ENCODE results near the gene GCLC.

The GCLC gene

DNA sequence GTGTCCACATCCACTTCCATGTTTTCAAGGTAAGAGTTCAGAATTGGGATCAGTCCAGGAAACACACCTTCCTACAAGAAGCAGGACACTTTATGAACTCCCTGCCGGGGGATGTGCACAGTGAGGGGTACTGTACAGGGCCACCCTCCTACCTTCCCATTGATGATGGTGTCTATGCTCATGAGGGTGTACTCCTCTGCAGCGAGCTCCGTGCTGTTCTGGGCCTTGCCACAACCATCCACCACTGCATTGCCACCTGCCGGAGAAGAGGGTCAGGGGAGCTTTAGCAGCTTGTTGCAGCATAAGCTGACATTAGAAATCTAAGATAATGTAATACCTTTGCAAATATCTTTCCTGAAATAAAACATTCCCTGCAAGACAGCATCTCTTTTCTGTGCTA lies 44.8 kb downstream of the GCLC start:
- Histone ChIP-seq H3K4me3 (ENCODE audit: low read depth in 1 of 2, low read length in 2 of 2) (no peak overlapping the region), H3K36me3 (ENCODE audit: control insufficient read depth in 1 of 2, insufficient read depth in 2 of 2, low read length in 2 of 2) (peaks cover 32 to 54% of the 10 kb centered on the region in 2 donors), H3K4me1 (ENCODE audit: control insufficient read depth in 1 of 2, insufficient read depth in 2 of 2, low read length in 2 of 2) (peaks cover 0 to 4% of the 10 kb centered on the region in 2 donors), H3K27ac (ENCODE audit: low read length) (no peak overlapping the region), H3K9me3 (ENCODE audit: control insufficient read depth in 1 of 2, low read length in 2 of 2) (no peaks in the 10 kb centered on the region), H3K27me3 (ENCODE audit: low read depth, low read length) (no peaks in the 10 kb centered on the region)

- Histone ChIP-seq H3K36me3 (ENCODE audit: control insufficient read depth in 1 of 2, insufficient read depth in 2 of 2, low read length in 2 of 2) (peaks cover 29 to 44% of the 10 kb centered on the region in 2 donors), H3K27me3 (ENCODE audit: low read depth, low read length) (no peaks in the 10 kb centered on the region), H3K27ac (ENCODE audit: low read length) (no peak overlapping the region), H3K9me3 (ENCODE audit: control insufficient read depth in 1 of 2, low read length in 2 of 2) (no peaks in the 10 kb centered on the region), H3K4me1 (ENCODE audit: control insufficient read depth in 1 of 2, insufficient read depth in 2 of 2, low read length in 2 of 2) (peaks cover 0 to 4% of the 10 kb centered on the region in 2 donors), H3K4me3 (ENCODE audit: low read depth in 1 of 2, low read length in 2 of 2) (no peak overlapping the region)
Measured at GRCh38 chr6:53499094-53499493, 45.8 kb downstream of the GCLC start.

- Histone ChIP-seq H3K4me1 (ENCODE audit: control insufficient read depth in 1 of 2, insufficient read depth in 2 of 2, low read length in 2 of 2) (peaks cover 0 to 4% of the 10 kb centered on the region in 2 donors), H3K36me3 (ENCODE audit: control insufficient read depth in 1 of 2, insufficient read depth in 2 of 2, low read length in 2 of 2) (peaks cover 29 to 39% of the 10 kb centered on the region in 2 donors), H3K9me3 (ENCODE audit: control insufficient read depth in 1 of 2, low read length in 2 of 2) (no peaks in the 10 kb centered on the region), H3K27me3 (ENCODE audit: low read depth, low read length) (no peaks in the 10 kb centered on the region), H3K27ac (ENCODE audit: low read length) (no peak overlapping the region), H3K4me3 (ENCODE audit: low read depth in 1 of 2, low read length in 2 of 2) (no peak overlapping the region)
Measured at GRCh38 chr6:53498649-53499048, 46.3 kb downstream of the GCLC start.

DNA sequence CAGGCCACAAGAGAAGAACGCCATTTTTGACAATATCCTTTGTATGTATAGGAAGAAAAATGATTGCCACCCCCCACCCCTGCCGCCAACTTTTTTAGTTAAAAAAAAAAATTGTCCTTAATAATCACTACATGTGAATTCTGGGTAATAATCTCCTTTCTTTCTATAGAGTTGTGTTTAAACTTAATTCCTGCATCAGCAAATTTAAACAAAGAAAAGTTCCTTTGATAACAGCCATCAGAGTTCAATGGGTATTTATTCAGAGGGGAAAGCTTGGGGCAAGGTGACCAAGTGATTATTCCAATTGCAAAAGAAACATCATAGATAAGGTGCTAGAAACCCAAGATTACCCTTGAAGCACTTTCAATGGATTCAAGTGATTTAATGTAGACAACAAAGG lies 47.0 kb downstream of the GCLC start:
- peaks cover 0 to 4% of the 10 kb centered on the region in 2 donors for H3K4me1 ChIP-seq (ENCODE audit: control insufficient read depth in 1 of 2, insufficient read depth in 2 of 2, low read length in 2 of 2)
- no peak overlapping the region for H3K27ac ChIP-seq (ENCODE audit: low read length)
- H3K27me3 ChIP-seq (ENCODE audit: low read depth, low read length), result no peaks in the 10 kb centered on the region
- H3K4me3 ChIP-seq (ENCODE audit: low read depth in 1 of 2, low read length in 2 of 2), result no peak overlapping the region
- no peaks in the 10 kb centered on the region for H3K9me3 ChIP-seq (ENCODE audit: control insufficient read depth in 1 of 2, low read length in 2 of 2)
- H3K36me3 ChIP-seq (ENCODE audit: control insufficient read depth in 1 of 2, insufficient read depth in 2 of 2, low read length in 2 of 2), result peaks cover 23 to 36% of the 10 kb centered on the region in 2 donors

GRCh38 chr6:53496797-53497375 lies 48.0 kb downstream of the GCLC start:
- Histone ChIP-seq H3K4me1 (ENCODE audit: control insufficient read depth in 1 of 2, insufficient read depth in 2 of 2, low read length in 2 of 2) (peaks cover 0 to 4% of the 10 kb centered on the region in 2 donors), H3K27ac (ENCODE audit: low read length) (no peak overlapping the region), H3K27me3 (ENCODE audit: low read depth, low read length) (no peaks in the 10 kb centered on the region), H3K36me3 (ENCODE audit: control insufficient read depth in 1 of 2, insufficient read depth in 2 of 2, low read length in 2 of 2) (peaks cover 22 to 30% of the 10 kb centered on the region in 2 donors), H3K9me3 (ENCODE audit: control insufficient read depth in 1 of 2, low read length in 2 of 2) (no peaks in the 10 kb centered on the region), H3K4me3 (ENCODE audit: low read depth in 1 of 2, low read length in 2 of 2) (no peak overlapping the region)

- no peaks in the 10 kb centered on the region for H3K9me3 ChIP-seq (ENCODE audit: control insufficient read depth in 1 of 2, low read length in 2 of 2)
- H3K4me1 ChIP-seq (ENCODE audit: control insufficient read depth in 1 of 2, insufficient read depth in 2 of 2, low read length in 2 of 2), result peaks cover 0 to 4% of the 10 kb centered on the region in 2 donors
- H3K4me3 ChIP-seq (ENCODE audit: low read depth in 1 of 2, low read length in 2 of 2), result no peak overlapping the region
- H3K27me3 ChIP-seq (ENCODE audit: low read depth, low read length), result no peaks in the 10 kb centered on the region
- peaks cover 22 to 27% of the 10 kb centered on the region in 2 donors for H3K36me3 ChIP-seq (ENCODE audit: control insufficient read depth in 1 of 2, insufficient read depth in 2 of 2, low read length in 2 of 2)
- no peak overlapping the region for H3K27ac ChIP-seq (ENCODE audit: low read length)
Measured at GRCh38 chr6:53495506-53496499, 49.1 kb downstream of the GCLC start.

GRCh38 chr6:53494076-53494475 lies 50.8 kb downstream of the GCLC start:
- peaks cover 0 to 4% of the 10 kb centered on the region in 2 donors for H3K4me1 ChIP-seq (ENCODE audit: control insufficient read depth in 1 of 2, insufficient read depth in 2 of 2, low read length in 2 of 2)
- H3K27ac ChIP-seq (ENCODE audit: low read length), result no peak overlapping the region
- H3K4me3 ChIP-seq (ENCODE audit: low read depth in 1 of 2, low read length in 2 of 2), result no peak overlapping the region
- H3K27me3 ChIP-seq (ENCODE audit: low read depth, low read length), result no peaks in the 10 kb centered on the region
- no peaks in the 10 kb centered on the region for H3K9me3 ChIP-seq (ENCODE audit: control insufficient read depth in 1 of 2, low read length in 2 of 2)
- peaks cover 7 to 11% of the 10 kb centered on the region in 2 donors for H3K36me3 ChIP-seq (ENCODE audit: control insufficient read depth in 1 of 2, insufficient read depth in 2 of 2, low read length in 2 of 2)

DNA sequence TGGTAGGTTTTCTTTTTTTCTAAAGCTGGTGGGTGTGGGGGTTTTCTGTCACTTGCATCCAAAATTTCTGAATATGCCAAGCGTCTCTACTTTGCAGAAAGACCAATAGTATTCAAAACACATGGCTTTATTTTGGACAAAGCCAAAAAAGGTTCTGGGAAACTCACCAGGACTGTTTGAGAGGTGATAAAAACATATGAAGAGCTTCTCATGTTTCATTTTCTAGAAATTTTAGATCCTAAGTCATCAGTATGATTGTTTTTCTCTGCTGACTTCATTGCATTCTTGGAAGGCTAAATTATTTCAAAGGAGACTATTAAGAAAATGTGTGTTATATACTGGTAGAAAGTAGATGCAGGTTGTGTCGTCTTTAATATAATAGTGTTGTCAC lies 51.3 kb downstream of the GCLC start:
- Histone ChIP-seq H3K4me1 (ENCODE audit: control insufficient read depth in 1 of 2, insufficient read depth in 2 of 2, low read length in 2 of 2) (peaks cover 0 to 4% of the 10 kb centered on the region in 2 donors), H3K27ac (ENCODE audit: low read length) (no peak overlapping the region), H3K9me3 (ENCODE audit: control insufficient read depth in 1 of 2, low read length in 2 of 2) (no peaks in the 10 kb centered on the region), H3K36me3 (ENCODE audit: control insufficient read depth in 1 of 2, insufficient read depth in 2 of 2, low read length in 2 of 2) (peaks cover 5 to 7% of the 10 kb centered on the region in 2 donors), H3K27me3 (ENCODE audit: low read depth, low read length) (no peaks in the 10 kb centered on the region), H3K4me3 (ENCODE audit: low read depth in 1 of 2, low read length in 2 of 2) (peak overlapping the region in 1 of 2 donors; percentile 5)

DNA sequence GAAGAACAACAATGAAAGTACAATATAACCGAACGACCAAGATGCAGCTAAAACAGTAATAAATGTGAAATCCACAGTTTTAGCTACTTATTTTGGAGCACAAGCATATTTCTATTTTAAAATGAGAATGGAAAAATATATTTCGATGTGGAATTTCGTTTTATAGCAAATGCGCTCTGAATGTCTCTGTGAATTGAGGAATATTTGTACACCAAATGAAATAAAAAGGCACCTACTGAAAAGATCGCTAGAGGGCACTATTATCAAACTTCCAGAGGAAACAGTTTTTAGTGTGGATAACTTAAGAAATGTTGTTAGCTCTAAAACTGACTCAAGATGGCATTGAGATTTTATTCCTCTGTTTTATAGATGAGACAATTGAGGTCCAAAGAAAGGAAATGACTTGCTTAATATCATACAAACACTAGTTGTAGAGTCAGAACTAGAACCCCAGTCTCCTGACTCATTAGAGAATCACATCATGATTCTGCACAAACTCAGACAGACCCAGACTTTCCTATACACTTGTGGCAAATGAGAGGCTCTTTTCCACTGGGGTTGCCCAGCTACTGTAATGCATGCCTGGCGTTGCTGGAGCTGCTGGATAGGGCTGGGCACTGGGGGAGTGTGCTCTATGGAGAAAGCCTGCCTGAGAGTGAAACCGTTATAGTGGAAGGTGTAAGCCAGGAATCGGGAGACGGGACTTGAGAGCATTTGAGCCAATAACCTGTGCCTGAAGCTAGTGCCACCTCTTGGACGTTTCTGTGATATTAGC lies 51.9 kb downstream of the GCLC start:
- no peaks in the 10 kb centered on the region for H3K9me3 ChIP-seq (ENCODE audit: control insufficient read depth in 1 of 2, low read length in 2 of 2)
- H3K4me3 ChIP-seq (ENCODE audit: low read depth in 1 of 2, low read length in 2 of 2), result peak overlapping the region in 1 of 2 donors; percentile 5
- H3K36me3 ChIP-seq (ENCODE audit: control insufficient read depth in 1 of 2, insufficient read depth in 2 of 2, low read length in 2 of 2), result peaks cover 0 to under 1% of the 10 kb centered on the region in 2 donors
- no peak overlapping the region for H3K27ac ChIP-seq (ENCODE audit: low read length)
- H3K27me3 ChIP-seq (ENCODE audit: low read depth, low read length), result no peaks in the 10 kb centered on the region
- H3K4me1 ChIP-seq (ENCODE audit: control insufficient read depth in 1 of 2, insufficient read depth in 2 of 2, low read length in 2 of 2), result peaks cover 0 to 4% of the 10 kb centered on the region in 2 donors

- Histone ChIP-seq H3K27ac (ENCODE audit: low read length) (no peak overlapping the region), H3K4me1 (ENCODE audit: control insufficient read depth in 1 of 2, insufficient read depth in 2 of 2, low read length in 2 of 2) (peaks cover 0 to 15% of the 10 kb centered on the region in 2 donors), H3K4me3 (ENCODE audit: low read depth in 1 of 2, low read length in 2 of 2) (no peak overlapping the region), H3K27me3 (ENCODE audit: low read depth, low read length) (no peaks in the 10 kb centered on the region), H3K9me3 (ENCODE audit: control insufficient read depth in 1 of 2, low read length in 2 of 2) (no peaks in the 10 kb centered on the region), H3K36me3 (ENCODE audit: control insufficient read depth in 1 of 2, insufficient read depth in 2 of 2, low read length in 2 of 2) (no peaks in the 10 kb centered on the region)
Measured at GRCh38 chr6:53487080-53487479, 57.8 kb downstream of the GCLC start.

DNA sequence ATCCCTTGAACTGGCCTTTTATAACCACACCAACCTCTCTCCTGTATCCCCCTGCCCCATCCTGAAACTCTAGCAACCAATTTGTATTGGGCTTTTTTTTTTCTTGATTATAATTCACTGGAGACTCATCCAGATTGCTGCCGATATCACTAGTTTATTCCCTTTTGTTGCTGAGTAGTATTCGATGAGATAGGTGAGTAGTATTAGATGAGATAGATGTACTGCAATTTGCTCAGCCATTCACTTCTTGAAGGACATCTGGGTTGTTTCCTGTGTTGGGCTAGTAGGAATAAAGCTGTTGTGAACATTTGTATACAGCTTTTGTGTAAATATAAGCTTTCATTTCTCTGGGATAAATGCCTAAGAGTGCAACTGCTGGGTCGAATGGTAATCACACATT lies 58.2 kb downstream of the GCLC start:
- Histone ChIP-seq H3K36me3 (ENCODE audit: control insufficient read depth in 1 of 2, insufficient read depth in 2 of 2, low read length in 2 of 2) (no peaks in the 10 kb centered on the region), H3K27ac (ENCODE audit: low read length) (no peak overlapping the region), H3K4me1 (ENCODE audit: control insufficient read depth in 1 of 2, insufficient read depth in 2 of 2, low read length in 2 of 2) (peaks cover 0 to 15% of the 10 kb centered on the region in 2 donors), H3K9me3 (ENCODE audit: control insufficient read depth in 1 of 2, low read length in 2 of 2) (no peaks in the 10 kb centered on the region), H3K4me3 (ENCODE audit: low read depth in 1 of 2, low read length in 2 of 2) (no peak overlapping the region), H3K27me3 (ENCODE audit: low read depth, low read length) (no peaks in the 10 kb centered on the region)

Measured in muscle layer of duodenum (tissue), 2 donors.